Measurements from ENCODE around the gene MAP3K5.
"Not testable (repeated sequence)": the region's sequence is repeated elsewhere in the genome, so short reads cannot be mapped to it uniquely, and the experiment has no call there.

The MAP3K5 gene

DNA sequence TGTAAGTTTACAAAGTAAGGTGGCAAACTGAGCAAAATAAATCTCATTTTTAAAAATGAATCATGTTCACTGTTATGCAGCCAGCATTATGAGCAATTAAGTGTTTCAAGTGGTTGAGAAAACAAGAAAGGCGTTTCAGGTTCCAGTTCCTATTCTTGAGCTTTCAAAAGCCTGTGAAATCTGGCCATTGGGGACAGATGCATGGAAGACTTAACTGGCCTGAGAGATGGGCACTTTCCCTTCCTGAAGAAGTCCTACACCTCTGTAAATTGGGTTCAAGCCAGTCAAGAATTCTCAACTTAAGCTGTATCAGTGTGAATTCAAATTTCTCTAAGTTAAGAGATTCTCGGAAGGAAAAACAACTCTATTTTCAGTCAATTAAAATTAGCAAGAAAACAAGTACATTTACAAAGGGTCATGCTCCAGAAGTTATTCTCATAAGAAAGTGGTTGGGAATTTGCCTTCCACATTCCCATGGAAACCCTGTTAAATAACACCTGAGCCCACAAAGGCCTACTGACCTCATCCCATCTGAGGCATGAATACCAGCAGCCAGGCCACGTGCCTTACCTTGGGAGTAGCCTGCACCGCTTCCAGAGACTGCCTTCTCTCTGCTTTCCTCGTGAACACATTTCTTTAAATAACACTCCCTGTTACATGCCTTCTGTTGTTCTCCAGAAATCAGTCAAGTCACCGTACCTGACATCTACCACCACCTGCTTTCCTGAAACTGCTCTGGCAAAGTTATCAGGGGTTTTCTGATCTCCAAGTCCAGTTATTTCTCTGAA is 19.4 kb downstream of the MAP3K5 start:
- in situ Hi-C loops (cut with HindIII; ENCODE audit: low sequenced_read_pairs), result no loop called here

DNA sequence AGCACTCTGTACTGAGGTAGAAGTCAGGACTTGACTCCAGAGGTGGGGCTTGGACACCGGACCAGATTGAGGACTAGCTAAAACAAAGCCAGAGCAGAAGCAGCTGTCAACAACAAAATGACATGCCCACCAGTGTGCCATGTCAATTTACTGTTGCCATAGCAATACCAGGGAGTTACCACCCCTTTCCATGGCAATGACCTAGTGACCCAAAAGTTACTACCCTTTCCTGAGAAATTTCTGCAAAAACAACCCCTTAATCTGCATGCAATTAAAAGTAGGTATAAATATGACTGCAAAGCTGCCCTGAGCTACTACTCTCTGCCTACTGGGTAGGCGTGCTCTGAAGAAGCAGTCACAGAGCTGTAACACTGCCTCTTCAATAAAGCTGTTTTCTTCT is 21.0 kb downstream of the MAP3K5 start:
- in situ Hi-C loops (cut with HindIII; ENCODE audit: low sequenced_read_pairs), result no loop called here

DNA sequence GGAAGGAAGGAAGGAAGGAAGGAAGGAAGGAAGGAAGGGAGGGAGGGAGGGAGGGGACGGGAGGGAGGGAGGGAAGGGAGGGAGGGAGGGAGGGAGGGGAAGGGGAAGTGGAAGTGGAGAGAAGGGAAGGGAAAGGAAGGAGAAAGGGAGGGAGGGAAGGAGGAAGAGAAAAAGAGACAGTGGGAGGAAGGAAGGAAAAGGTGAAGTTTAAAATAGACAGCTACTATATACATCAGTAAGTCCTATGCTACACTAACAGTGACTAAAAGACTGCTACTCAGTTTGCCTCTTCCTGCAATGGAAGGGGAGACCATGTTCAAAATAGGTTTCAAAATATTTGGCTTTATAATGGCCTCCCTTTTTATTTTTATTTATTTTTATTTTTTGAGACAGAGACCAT is 22.5 kb downstream of the MAP3K5 start:
- in situ Hi-C loops (cut with HindIII; ENCODE audit: low sequenced_read_pairs), result no loop called here

DNA sequence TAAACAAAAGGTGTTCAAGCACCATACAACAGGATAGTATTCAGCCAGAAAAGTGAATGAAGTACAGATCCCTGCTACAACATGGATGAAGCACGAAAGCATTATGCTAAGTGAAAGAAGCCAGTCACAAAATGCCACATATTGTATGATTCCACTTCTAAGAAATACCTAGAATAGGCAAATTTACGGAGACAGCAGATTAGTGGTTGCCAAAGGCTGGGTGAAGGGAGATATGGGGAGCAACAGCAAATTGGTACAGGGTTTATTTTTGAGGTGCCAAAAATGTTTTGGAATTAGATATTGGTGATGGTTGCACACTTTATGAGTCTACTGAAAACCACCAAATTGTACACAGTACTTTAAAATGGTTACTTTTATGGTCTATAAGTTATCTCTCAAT is 23.2 kb downstream of the MAP3K5 start:
- in situ Hi-C loops (cut with HindIII; ENCODE audit: low sequenced_read_pairs), result no loop called here

DNA sequence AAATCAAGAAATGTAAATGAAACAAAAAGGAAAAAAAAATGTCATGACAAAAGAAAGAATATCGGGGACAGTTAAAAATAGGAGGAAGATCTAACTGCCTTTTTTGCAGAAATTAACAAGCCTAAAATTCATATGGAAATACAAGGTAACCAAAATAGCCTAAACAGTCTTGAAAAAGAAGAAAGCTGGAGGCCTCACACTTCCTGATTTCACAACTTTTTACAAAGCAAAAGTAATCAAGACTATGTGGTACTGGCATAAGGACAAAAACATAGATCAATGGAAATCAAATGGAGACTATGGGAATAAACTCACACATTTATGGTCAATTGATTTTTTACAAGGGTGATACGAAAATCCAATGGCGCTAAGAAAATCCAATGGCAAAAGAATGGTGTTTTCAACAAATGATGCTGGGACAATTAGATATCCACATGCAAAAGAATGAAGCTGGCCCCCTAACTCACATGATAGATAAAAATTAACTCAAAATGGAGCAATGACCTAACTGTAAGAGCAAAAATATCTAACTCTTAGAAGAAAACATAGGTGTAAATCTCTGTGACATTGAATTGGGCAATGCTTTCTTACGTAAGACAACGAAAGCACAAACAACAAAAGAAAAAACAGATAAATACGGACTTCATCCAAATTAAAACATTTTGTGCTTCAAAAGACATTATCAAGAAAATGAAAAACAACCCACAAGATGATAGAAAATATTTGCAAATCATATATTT is 24.5 kb downstream of the MAP3K5 start:
- in situ Hi-C loops (cut with HindIII; ENCODE audit: low sequenced_read_pairs), result no loop called here

DNA sequence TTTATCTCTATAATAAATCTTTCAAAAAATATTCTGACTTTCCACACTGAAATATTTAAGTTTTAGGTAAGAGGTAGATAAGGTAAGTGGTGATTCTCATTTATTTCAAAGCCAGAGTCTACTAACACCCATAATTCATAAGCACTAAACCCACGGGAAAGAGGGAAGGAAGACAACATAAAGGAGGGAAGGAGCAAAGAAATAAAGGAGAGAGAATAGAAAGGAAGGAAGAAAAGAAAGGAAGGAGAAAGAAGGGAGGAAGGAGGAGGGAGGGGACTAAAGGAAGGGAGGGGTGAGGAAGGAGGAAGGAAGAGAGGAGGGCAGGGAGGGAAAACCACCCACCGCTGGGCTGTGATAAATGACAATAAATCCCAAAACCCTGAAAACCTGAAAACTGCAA is 25.2 kb downstream of the MAP3K5 start:
- in situ Hi-C loops (cut with HindIII; ENCODE audit: low sequenced_read_pairs), result no loop called here

DNA sequence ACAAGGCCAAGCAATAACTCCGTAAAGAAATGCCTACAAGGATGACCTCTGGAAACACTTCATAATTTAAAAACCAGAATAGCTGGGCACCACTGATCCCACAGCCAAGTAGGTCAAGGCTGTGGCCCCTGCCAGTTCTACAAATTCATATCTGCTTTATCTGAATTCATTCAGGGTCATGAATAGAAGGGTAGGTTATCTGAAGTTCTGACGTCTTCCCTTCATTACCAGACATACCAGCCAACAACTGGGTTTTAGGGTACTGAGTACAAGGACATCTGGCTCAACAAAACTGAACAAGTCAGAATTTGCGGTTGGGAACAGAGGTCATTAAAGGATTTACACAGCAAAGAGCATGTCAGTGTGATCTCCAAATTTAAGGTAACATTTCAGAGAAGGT is 26.0 kb downstream of the MAP3K5 start:
- in situ Hi-C loops (cut with HindIII; ENCODE audit: low sequenced_read_pairs), result no loop called here

DNA sequence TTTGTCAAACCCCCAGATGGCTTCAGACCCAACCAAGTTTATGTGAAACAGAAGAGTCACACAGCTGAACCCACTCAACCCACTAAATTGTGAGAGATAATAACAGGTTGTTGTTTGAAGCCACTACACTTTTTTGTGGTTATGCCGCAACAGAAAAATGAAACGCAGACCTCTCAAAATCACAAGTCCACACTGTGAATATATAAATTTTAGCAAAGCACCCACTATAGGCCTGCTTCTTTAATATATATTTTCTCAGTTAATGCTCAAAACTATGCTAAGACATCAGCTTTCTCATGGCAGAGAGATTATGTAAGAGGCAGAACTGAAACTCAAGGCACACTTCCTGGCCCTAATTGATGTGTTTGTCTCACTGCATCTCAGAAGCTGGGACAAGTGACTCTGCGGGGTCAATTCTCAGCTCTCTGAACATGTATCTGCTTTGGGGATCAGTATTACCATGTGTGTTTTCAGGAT is 27.7 kb downstream of the MAP3K5 start:
- in situ Hi-C loops (cut with HindIII; ENCODE audit: low sequenced_read_pairs), result no loop called here

DNA sequence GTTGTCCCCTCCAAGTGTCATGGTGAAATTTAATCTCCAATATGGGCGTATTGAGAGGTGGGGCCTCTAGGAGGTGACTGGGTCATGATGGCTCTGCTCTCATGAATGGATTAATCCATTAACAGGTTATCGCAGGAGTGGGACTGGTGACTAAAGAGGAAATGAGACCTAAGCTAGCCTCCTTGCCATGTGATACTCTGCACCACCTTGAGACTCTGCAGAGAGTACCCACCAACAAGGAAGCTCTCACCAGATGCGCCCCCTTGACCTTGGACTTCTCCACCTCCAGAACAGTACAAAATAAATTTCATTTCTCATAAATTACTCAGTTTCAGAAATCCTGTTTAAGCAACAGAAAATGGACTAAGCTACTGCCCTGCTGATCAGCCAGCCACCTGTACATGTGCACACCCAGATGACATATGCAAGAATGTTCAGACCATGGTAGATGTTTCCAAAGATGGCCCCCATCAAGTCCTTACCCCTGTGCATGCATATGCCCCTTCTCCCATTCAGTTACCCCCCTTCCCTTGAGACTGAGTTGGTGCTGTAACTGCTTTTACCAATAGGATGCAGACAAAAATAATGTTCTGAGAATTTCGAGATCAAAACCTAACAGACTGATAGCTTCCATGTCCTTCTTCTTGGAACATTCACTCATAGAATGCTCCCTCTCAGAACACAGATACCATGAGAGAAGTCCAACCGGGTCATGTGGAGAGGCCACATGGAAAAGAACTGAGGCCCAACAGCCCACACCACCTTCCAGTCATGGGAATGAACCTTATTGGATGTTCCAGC is 28.4 kb downstream of the MAP3K5 start:
- in situ Hi-C loops (cut with HindIII; ENCODE audit: low sequenced_read_pairs), result no loop called here

DNA sequence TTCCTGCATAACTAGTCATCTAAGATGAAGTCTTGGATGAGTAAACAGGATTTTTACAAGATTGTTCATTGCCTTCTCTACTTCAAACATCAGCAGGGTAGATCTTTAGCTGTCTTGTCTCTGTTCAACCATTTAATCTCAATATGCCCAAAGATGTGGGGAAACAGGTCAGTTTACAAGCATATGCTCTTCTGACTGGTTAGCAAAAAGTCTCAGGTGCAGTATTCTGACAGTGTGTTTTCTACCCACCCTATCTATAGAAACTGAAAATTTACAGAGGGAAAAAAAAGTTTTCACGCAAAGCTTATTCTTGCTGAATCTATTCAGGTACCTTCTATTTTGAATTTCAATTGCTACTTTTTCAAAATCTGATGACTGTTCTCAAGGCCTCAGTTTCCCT is 29.0 kb downstream of the MAP3K5 start:
- in situ Hi-C loops (cut with HindIII; ENCODE audit: low sequenced_read_pairs), result no loop called here

DNA sequence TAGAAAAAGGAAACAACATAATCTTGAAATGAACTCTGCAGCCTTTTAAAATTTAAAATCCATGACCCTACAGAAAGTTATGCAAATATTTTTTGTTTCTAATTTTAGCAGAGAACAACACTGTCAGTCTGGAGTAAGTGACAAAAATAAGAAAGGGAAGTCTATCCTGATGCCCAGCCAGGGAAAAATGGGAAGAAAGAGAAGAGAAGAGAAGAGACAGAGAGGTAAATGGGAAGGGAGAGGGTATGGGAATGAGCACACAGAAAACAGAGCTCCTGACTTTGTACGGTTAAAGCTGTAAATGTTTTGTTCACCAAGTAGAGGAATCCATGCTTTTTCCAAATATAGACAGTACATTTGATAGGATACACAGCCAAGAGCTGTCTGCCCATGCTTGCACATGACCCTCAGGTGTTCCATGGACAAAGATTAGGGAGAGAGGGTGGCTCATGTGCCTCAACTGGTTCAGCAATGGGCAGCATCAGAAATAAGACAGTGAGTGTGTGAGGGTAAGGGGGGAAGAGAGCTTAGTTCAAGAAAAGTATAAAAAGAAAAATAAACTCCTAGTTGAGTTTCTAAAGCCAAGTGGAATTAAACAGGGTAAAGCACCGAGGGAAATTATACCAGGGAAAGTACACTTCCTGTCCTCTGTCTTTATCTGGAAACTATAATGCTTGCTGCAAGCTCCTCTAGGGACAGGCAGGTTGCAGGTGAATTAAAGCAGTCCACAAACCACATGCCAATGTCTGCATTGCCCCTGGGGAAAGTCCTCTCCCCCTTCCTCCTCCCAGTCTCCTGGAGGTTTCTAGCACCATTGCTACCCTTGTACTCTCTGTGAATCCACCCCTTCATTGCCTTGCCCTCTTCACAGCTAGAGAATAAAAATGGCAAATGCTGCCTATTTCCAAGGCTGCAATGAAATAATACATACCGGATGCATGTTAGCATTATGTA is 30.0 kb downstream of the MAP3K5 start:
- in situ Hi-C loops (cut with HindIII; ENCODE audit: low sequenced_read_pairs), result no loop called here

DNA sequence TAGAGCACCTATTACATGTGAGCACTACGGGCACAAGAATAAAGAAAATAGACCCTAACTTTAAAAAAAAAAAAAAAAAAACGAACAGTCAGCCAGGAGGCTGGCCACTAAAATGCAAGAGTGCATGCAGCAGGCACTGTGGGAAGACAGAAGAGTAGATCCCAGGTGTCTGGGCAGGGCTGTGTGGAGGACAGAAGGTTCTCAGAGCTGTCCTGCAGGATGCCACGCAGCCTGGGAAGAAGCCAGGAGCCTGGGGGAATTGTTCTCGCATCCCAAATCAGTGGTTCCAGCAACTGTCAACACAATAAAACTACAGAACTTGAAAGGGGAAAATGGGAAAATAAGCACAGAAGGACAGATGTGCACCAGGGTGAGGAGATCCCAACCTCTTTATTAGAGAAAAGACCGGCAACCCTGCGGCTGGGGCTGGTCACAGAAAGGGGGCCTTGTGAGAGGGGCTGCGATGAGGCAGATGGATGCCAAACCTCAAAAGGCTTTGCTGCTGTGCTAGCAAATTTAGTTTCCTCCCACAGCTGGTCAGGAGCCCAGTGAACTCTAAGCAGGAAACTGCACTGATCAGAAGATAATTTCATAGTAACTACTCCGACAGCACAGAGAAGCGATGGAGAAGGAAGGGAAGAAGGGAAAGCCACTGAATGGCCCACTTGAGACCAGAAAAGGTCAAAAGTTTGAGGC is 30.9 kb downstream of the MAP3K5 start:
- in situ Hi-C loops (cut with HindIII; ENCODE audit: low sequenced_read_pairs), result no loop called here

DNA sequence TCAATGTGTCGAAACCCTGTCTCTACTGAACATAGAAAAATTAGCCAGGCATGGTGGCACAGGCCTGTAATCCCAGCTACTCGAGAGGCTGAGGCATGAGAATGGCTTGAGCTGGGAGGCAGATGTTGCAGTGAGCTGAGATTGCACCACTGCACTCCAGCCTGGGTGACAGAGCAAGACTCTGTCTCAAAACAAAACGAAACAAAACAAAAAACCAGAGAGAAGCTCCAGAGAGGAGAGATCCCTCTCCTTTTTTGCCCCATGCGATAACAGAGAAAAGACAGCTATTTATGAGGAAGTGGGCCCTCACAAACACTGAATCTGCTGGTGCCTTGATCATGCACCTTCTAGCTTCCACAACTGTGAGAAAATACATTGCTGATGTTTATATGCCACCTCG is 31.5 kb downstream of the MAP3K5 start:
- in situ Hi-C loops (cut with HindIII; ENCODE audit: low sequenced_read_pairs), result not testable (repeated sequence)

DNA sequence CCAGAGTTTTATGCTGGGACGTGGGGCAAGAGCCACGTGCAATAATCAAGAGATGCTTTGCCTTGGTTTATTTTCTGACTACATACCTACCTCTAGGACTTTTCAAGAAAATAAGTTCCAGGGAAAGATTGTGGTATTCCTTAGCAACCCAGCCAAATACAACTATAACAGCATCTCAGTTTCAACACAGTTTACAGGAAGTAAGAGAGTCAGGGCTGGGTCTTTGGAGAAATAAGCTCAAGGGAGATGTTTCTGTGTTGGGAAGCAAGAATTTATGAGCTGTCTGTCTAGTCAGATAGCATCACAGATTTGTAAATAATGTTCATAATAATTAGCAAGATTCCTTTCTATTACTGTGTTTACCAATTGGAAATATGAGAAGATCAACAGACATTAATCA is 35.1 kb downstream of the MAP3K5 start:
- in situ Hi-C loops (cut with HindIII; ENCODE audit: low sequenced_read_pairs), result no loop called here

DNA sequence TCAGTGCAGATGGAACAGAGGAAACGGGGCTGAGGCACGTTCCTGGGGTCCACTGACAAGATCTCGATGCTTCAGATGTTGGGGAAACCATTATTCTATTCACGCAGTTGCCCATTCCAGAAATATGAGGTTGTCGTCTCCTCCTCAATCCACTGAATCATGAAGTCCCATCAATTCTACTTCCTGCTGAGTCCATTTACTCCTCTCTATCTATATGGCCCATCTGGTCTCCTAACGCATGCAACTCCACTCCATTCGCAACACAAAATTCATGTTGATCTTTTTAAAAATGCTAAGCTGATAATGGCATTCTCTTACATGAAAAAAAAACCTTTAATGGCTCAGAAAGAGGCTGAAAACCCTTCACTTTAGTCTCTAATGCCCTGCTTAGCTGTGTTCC is 37.5 kb downstream of the MAP3K5 start:
- in situ Hi-C loops (cut with HindIII; ENCODE audit: low sequenced_read_pairs), result no loop called here

DNA sequence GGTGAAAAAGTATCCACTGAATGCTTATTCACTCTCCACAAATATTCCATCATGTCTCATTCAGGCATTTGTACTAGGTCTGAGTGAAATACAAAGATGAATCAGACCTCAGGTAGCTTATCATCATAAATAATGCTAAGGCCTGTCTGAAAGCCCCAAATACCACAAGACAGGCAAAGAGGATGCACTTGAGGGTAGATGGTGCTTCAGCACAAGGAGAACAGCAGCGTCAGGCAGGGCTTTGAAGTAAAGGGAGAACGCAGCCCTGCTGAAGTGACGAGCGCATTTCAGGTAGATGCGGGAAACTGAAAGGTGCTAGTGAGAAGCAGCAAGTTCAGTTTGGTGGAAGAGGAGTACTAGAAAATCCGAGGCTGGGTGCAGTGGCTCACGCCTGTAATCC is 38.7 kb downstream of the MAP3K5 start:
- in situ Hi-C loops (cut with HindIII; ENCODE audit: low sequenced_read_pairs), result no loop called here

DNA sequence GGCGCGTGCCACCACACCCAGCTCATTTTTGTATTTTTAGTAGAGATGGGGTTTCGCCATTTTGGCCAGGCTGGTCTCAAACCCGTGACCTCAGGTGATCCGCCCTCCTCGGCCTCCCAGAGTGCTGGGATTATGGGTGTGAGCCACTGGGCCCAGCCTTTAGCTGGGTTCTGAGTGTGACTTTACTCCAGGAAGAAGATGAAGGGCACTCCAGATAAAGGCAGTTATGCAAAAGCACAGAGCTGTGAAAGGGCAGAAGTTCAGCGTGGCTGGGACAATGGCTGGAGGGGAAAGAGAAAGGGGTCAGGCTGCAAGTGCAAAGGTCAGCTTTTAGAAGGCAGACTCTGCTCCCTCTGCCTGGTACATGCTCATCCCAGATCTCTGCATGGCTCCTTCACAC is 39.7 kb downstream of the MAP3K5 start:
- in situ Hi-C loops (cut with HindIII; ENCODE audit: low sequenced_read_pairs), result no loop called here

DNA sequence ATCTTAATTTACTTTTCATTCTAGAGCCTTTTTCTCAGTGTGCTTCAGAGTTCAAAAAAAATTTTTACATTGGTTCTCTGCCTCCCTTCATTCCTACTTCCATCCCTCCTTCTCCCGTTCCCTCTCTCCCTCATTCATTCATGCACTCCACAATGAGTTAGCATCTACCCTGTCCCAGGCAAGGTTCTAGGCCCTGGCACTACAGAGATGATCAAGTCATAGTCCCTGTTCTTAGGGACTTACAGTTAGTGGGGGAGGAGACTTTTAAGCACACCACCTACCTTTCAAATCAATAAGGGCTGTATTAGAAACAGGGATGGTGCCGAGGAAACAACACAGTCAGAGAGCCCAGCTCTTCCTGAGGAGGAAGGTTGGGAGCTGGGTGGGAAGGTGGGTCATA is 40.3 kb downstream of the MAP3K5 start:
- in situ Hi-C loops (cut with HindIII; ENCODE audit: low sequenced_read_pairs), result no loop called here

DNA sequence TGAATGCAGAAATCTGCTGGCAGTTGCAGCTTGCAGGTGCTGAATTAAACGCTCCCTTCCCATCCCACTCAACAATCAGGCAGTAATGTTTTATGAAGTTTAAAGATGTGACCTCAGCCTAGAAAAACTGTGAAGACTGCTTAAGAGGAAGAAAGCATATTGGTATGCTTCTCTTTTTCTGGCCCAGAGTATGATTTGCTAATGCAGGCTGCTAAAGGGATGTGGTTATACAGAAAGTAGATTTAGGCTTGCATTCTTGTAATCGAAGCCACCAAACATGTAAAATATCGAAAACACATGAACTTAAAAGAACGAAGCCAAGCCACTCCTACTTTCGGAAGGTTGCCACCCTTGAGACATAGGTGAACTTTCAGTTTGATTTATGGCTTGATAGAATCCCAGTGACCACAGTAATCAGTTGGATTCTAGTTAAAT is 40.7 kb downstream of the MAP3K5 start:
- in situ Hi-C loops (cut with HindIII; ENCODE audit: low sequenced_read_pairs), result no loop called here

All from DLD1 (cell line).